Hepatocyte (in vitro differentiated cells): ENCODE measurements around the gene INF2. TPM values are rescaled to one million over a fixed set of nuclear protein-coding genes. Genes with fewer than 3 reads are reported as not detected.

Source experiments
- DNase-seq: peaks from one replicate; pipeline ENCODE4 v3.0.0-alpha.2; 2016; ENCODE audit warnings: low spot score
- H2AFZ ChIP-seq: fragments of 200-600 bp; sonication (generic); 2 replicates; pipeline ENCODE4 v1.6.0; 2016; ENCODE audit warnings: antibody characterized with exemption, mild to moderate bottlenecking
- H3K27ac ChIP-seq: fragments of 200-600 bp; sonication (generic); 2 replicates; pipeline ENCODE4 v1.5.1; 2016; ENCODE audit warnings: mild to moderate bottlenecking
- H3K27me3 ChIP-seq: fragments of 200-600 bp; sonication (generic); 2 replicates; pipeline ENCODE4 v1.6.1; 2016
- H3K36me3 ChIP-seq: fragments of 200-600 bp; sonication (generic); replicated peaks from 2 replicates; pipeline ENCODE4 v1.5.1; 2016; ENCODE audit warnings: low read depth; ENCODE audit not compliant: insufficient read depth
- H3K4me1 ChIP-seq: fragments of 200-600 bp; sonication (generic); 2 replicates; pipeline ENCODE4 v1.5.1; 2016; ENCODE audit warnings: mild to moderate bottlenecking, moderate library complexity; ENCODE audit not compliant: insufficient read depth
- H3K4me2 ChIP-seq: fragments of 200-600 bp; sonication (generic); 2 replicates; pipeline ENCODE4 v1.6.0; 2016
- H3K4me3 ChIP-seq: fragments of 200-600 bp; sonication (generic); 2 replicates; pipeline ENCODE4 v1.5.1; 2016; ENCODE audit warnings: mild to moderate bottlenecking
- H3K79me2 ChIP-seq: fragments of 200-600 bp; sonication (generic); 2 replicates; pipeline ENCODE4 v1.6.0; 2017; ENCODE audit warnings: mild to moderate bottlenecking
- H3K9me2 ChIP-seq: fragments of 200-600 bp; sonication (generic); replicated peaks from 2 replicates; pipeline ENCODE4 v1.6.0; 2017; ENCODE audit warnings: mild to moderate bottlenecking; ENCODE audit not compliant: insufficient read depth
- H3K9me3 ChIP-seq: fragments of 200-600 bp; sonication (generic); 2 replicates; pipeline ENCODE4 v1.5.1; 2016; ENCODE audit warnings: low read depth, mild to moderate bottlenecking
- H4K20me1 ChIP-seq: fragments of 200-600 bp; sonication (generic); 2 replicates; pipeline ENCODE4 v1.6.0; 2016; ENCODE audit warnings: mild to moderate bottlenecking; ENCODE audit not compliant: insufficient read depth, poor library complexity, severe bottlenecking
- CTCF ChIP-seq: fragments of 200-600 bp; sonication (generic); IDR thresholded peaks from 2 replicates; pipeline ENCODE4 v1.5.1; 2016; ENCODE audit warnings: antibody characterized with exemption, mild to moderate bottlenecking; ENCODE audit not compliant: poor library complexity
- EZH2 ChIP-seq: fragments of 200-600 bp; sonication (generic); IDR thresholded peaks from 2 replicates; pipeline ENCODE4 v1.6.1; 2016; ENCODE audit warnings: antibody characterized with exemption, mild to moderate bottlenecking, borderline replicate concordance
- EZH2phosphoT487 ChIP-seq: fragments of 200-600 bp; sonication (generic); IDR thresholded peaks from one replicate; pipeline ENCODE4 v1.6.1; 2018; ENCODE audit warnings: antibody characterized with exemption, mild to moderate bottlenecking, low read depth, moderate library complexity; ENCODE audit not compliant: unreplicated experiment, severe bottlenecking
- WGBS: methylation state at CpG from one replicate; pipeline ENCODE4 v1.1.6; 2016; ENCODE audit warnings: low lambda C conversion rate; ENCODE audit errors: missing lambda C conversion rate; 5-methylcytosine and 5-hydroxymethylcytosine counted together
- polyA plus RNA-seq: library from polyadenylated mRNA; unstranded; fragments of >200 nt; fragmentation: Nextera tagmentation; extraction: Ambion mirVana; gene quantifications from 2 replicates; pipeline ENCODE4 v1.2.1, GENCODE V29; 2016
- total RNA-seq: library from RNA; depleted of rRNA; stranded (reverse); fragments of >200 nt; gene quantifications from 2 replicates; pipeline ENCODE4 v1.2.3, GENCODE V29; 2014

INF2 gene
- total and polyA plus RNA-seq, 2 experiments from 2014 or later = 23.8 to 31.6 TPM

- WGBS = 91% methylated on average over 18 of the region's 18 CpGs
- no peaks in the 10 kb centered on the region for H3K9me2 ChIP-seq
- no peak overlapping the region for H3K4me3 ChIP-seq
- no peaks in the 10 kb centered on the region for H3K4me1 ChIP-seq
- H3K9me3 ChIP-seq = no peaks in the 10 kb centered on the region
- H3K27ac ChIP-seq = no peak overlapping the region
- TF ChIP-seq CTCF (no peak), EZH2 (no peak), EZH2phosphoT487 (no peak)
- DNase-seq = no peak
- no peak overlapping the region for H3K4me2 ChIP-seq
- no peaks in the 10 kb centered on the region for H3K36me3 ChIP-seq
- H2AFZ ChIP-seq = no peak overlapping the region
- no peaks in the 10 kb centered on the region for H3K79me2 ChIP-seq
- H4K20me1 ChIP-seq = no peaks in the 10 kb centered on the region
- H3K27me3 ChIP-seq = no peaks in the 10 kb centered on the region
Measured at GRCh38 chr14:104715416-104715815, 26.0 kb downstream of the INF2 start.

- no peaks in the 10 kb centered on the region for H3K27me3 ChIP-seq
- no peak for DNase-seq
- H4K20me1 ChIP-seq = no peaks in the 10 kb centered on the region
- H2AFZ ChIP-seq = no peak overlapping the region
- H3K9me2 ChIP-seq = no peaks in the 10 kb centered on the region
- 92% methylated on average over 12 of the region's 12 CpGs for WGBS
- H3K27ac ChIP-seq = no peak overlapping the region
- no peak overlapping the region for H3K4me2 ChIP-seq
- H3K4me1 ChIP-seq = no peaks in the 10 kb centered on the region
- no peaks in the 10 kb centered on the region for H3K9me3 ChIP-seq
- no peaks in the 10 kb centered on the region for H3K79me2 ChIP-seq
- TF ChIP-seq CTCF (no peak), EZH2 (no peak), EZH2phosphoT487 (no peak)
- H3K4me3 ChIP-seq = no peak overlapping the region
- H3K36me3 ChIP-seq = no peaks in the 10 kb centered on the region
Measured at GRCh38 chr14:104715871-104716270, 26.5 kb downstream of the INF2 start.

- Histone ChIP-seq H3K79me2 (no peaks in the 10 kb centered on the region), H4K20me1 (no peaks in the 10 kb centered on the region), H2AFZ (no peak overlapping the region), H3K9me3 (no peaks in the 10 kb centered on the region), H3K36me3 (no peaks in the 10 kb centered on the region), H3K4me3 (no peak overlapping the region), H3K4me1 (no peaks in the 10 kb centered on the region), H3K4me2 (no peak overlapping the region), H3K27me3 (no peaks in the 10 kb centered on the region), H3K9me2 (no peaks in the 10 kb centered on the region), H3K27ac (no peak overlapping the region)
- 92% methylated on average over 21 of the region's 22 CpGs for WGBS
- TF ChIP-seq CTCF (no peak), EZH2phosphoT487 (no peak), EZH2 (no peak)
- DNase-seq = no peak
Measured at GRCh38 chr14:104717137-104717536, 27.7 kb downstream of the INF2 start.

- no peaks in the 10 kb centered on the region for H4K20me1 ChIP-seq
- H3K79me2 ChIP-seq = no peaks in the 10 kb centered on the region
- H3K27me3 ChIP-seq = no peaks in the 10 kb centered on the region
- H3K4me3 ChIP-seq = no peak overlapping the region
- no peak overlapping the region for H2AFZ ChIP-seq
- no peaks in the 10 kb centered on the region for H3K9me3 ChIP-seq
- no peak for TF ChIP-seq CTCF
- no peak for TF ChIP-seq EZH2
- TF ChIP-seq EZH2phosphoT487 = no peak
- H3K4me2 ChIP-seq = no peak overlapping the region
- no peak for DNase-seq
- 80% methylated on average over 19 of the region's 20 CpGs for WGBS
- H3K9me2 ChIP-seq = no peaks in the 10 kb centered on the region
- H3K27ac ChIP-seq = no peak overlapping the region
- H3K4me1 ChIP-seq = no peaks in the 10 kb centered on the region
- no peaks in the 10 kb centered on the region for H3K36me3 ChIP-seq
Measured at GRCh38 chr14:104717646-104718045, 28.2 kb downstream of the INF2 start.
